ENCODE data around the gene LEKR1.

DNA sequence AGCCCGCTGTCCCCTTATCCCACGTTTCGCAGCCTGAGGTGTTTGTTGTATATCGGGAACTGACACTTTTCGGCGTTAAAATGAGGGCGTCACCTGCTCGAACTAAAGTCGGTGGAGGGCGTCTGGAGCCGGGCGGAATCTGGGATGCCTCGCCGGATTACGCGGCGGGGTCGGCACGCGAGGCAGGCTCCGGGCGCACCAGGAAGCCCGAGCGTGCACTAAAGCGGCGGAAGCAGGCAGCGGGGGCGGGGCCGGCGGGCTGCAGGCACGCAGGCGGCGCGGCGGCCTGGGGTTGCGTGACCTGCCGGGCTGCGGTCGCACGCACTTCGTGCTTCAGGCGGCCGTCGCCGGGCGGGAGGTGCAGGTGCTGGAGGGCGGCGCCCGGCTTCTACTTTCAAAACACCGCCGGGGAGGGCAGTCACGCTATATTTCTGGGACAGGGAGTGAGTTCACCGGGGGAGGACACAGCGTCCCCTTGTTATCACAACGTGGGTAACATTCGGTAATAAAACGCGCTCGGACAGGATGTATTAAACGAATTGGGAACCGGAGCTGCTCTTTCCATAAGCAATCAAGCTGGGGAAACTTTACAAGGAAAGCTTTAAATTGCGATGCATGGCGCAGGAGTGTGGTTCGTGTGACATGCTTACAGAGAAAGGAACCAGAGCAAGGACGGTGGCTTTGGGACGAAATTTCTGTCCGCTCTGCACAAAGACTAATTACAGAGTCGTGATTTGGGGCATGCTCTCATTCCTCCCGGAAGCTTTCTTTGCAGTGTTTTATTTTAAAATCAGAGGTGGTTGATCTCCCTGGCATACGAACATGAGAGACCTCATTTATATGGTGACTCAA, 9.1 kb upstream of the LEKR1 start:
- TF ChIP-seq FOXK2 (IDR thresholded peaks at IDR 0.05), result no peak
- 0 out of 2 replicates have a peak, but pooled peaks have one; percentile 61 for TF ChIP-seq LEF1 (IDR thresholded peaks at IDR 0.05; ENCODE audit: borderline replicate concordance)
- no peak for TF ChIP-seq SP1 (IDR thresholded peaks at IDR 0.05)
- peak; percentile 59; the same call in 1 of the 2 replicates for TF ChIP-seq FOXM1 (IDR thresholded peaks at IDR 0.05; ENCODE audit: borderline replicate concordance)
- no peak for TF ChIP-seq TARDBP (IDR thresholded peaks at IDR 0.05)
- TF ChIP-seq BHLHE40 (IDR thresholded peaks at IDR 0.05; ENCODE audit: borderline replicate concordance), result no peak
- no peak for TF ChIP-seq HDGF (IDR thresholded peaks at IDR 0.05; ENCODE audit: borderline replicate concordance)
- TF ChIP-seq FOXA1 (IDR thresholded peaks at IDR 0.05), result no peak
- TF ChIP-seq ZNF384 (IDR thresholded peaks at IDR 0.05), result no peak

Measured in HEK293T (cell line).